Hippocampal formation (tissue), 2 donors: ENCODE results near the gene PET100.

ENCODE experiments used
- DNase-seq, 2 donors: peaks; one replicate each; lab custom pipeline; 2025; lab: John Stamatoyannopoulos, UW

Gene PET100

DNA sequence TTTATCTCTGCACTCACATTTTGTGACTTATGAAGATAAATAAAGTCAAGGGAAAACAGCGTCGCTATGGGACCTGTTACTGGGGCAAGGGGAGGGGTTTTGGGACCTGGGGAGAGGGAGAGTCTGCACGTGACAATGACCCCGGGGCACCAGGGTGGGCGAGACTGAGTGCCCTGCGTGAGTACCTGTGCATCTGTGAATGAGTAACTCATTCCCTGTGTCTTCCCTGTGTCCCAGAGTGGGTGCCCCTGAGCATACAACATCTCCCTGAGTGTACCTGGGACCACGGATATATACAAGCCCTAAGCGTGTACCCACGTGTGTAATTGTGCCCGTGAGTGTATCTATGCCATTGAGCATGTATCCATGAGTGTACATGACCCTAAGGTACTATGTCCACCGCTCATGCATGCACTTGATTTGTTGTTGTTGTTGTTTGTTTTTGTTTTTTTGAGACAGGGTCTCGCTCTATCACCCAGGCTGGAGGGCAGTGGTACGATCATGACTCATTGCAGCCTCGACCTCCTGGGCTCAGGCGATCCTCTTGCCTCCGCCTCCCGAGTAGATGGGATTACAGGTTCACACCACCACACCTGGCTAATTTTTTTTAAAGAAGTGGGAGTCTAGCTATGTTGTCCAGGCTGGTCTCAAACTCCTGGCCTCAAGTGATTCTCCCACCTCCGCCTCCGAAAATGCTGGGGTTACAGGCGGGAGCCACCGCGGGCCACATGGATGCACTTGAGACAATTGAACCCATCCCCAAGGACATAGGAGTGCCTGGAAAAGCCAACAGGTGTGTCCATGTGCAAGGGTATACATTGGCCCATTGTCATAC, 50.4 kb downstream of the PET100 start:
- no peak for DNase-seq

DNA sequence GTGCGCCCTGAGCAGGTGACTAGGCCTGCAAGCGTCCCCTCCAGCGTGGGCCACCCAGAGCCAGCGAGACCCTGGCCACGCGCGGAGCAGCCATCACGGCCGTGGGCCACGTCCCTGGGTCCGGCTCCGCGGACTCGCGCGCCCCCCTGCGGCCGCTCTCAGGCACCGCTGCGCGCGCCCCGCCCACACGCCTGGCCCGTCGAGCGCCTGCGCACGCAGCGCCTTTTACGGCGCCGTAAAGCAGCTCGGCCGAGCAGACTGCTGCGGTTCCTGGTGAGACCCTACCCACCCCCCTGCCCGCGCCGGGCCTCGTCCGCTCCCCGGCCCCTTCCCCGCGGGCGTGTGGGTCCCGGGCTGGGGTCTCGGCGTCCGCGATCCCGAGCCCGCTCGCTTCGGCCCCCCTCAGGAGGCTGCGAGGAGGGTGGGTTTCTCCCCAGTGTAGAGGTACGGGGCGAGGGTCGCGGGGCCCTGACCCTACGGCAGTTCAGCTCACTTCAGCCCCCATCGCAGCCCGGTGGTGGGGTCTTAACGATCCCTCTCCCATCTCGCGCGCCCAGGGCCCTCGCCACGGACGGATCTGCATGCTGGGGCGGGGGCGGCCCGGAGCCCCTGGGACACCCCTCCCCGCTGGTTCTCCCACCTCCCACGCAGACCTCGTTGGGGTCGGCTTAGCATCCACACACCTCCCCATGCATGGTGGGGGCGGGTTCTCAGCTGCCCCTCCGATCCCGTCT, 51.2 kb downstream of the PET100 start, which contains the start of gene TRAPPC5:
TRAPPC5 (plus strand) TSS at position 228 of the 734 bp plus-strand sequence. CDS start 1,421 bp downstream, outside the sequence.
- DNase-seq: peak; percentile 62 to 77
